ENCODE results near the gene BARX1.
A peak's percentile ranks its signal among the peaks of the same experiment; 100 is the strongest.
"Not testable (repeated sequence)": the region's sequence is repeated elsewhere in the genome, so short reads cannot be mapped to it uniquely, and the experiment has no call there.

Gene BARX1

DNA sequence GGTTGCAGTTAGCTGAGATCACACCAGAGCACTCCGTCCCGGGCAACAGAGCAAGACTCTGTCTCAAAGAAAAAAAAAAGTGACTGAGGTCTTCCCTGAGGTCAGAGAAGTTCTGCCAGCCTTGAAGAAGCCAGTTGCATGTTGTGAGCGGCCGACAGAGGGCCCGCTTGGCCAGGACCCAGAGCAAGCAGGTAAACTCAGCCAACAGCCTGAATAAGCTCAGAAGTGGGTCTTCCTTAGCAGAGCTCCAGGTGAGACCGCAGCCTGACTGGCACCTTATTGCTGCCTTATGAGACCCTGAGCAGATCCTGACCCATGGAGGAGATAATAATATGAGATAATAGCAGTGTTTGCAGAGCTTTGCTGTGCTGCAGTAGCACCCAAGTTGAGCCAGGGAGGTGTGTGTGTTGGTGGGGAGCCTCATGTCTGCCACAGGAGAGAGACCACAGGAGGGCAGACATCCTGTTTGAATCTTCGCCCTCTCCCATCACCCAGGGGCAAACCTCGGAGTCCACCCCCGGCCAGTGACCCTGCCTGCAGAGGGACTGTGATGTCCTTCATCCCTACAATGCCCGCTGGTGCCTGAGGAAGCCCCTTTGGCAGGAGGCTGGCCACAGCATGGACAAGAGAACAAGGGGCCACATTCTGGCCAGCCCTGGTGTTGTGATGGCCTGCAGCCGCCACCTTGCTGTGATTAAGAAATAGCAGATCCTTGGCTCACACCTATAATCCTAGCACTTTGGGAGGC, 10.8 kb upstream of the BARX1 start:
- DNase-seq: no peak

DNA sequence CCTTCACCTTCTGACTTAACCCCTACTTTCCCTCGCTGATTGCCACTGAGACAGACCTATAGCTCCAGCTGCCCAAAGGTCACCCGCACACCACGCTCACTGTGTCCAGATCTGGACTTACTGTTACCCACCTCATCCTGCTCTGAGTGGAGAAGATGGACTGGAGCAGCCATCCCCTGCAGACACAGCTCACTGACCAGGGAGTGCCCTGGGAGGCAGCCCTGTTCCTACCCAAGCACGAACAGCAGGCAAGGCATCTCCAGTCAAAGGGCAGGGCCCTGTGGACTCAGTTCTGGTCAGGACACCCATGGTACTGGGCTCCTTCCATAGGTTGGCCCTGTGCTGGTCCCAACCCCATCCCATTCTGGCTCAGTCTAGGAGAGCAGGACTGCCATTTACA, 9.5 kb upstream of the BARX1 start:
- DNase-seq: no peak

DNA sequence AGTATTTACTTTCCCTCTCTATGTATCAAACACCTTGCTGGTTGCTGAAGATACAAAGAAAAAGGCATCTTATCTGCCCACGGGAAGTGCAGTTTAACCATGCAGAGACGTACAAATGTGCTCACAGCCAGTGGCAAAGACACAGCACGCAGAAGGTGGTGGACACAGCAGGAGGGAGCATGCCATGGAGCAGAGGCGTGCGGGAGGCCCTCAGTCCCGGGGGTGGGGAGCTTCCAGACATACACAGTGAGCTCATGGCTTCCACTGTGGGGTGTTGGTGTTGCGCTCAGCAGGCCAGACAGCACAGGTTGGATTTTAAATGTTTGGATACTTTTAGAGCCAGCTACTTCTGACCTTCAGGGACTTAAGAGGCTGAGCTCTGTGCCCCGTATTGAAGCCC, 8.8 kb upstream of the BARX1 start:
- DNase-seq: no peak

DNA sequence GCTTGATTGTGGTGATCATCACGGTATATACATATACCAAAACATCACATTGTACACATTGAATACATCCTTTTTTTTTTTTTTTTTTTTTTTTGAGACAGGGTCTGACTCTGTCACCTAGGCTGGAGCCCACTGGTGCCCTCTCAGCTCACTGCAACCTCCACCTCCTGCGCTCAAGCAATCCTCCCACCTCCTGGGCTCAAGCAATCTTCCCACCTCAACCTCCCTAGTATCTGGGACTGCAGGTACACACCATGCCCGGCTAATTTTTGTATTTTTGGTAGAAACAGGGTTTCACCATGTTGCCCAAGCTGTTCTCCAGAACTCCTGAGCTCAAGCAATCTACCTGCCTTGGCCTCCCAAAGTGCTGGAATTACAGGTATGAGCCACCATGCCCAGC, 8.3 kb upstream of the BARX1 start:
- DNase-seq: not testable (repeated sequence)

DNA sequence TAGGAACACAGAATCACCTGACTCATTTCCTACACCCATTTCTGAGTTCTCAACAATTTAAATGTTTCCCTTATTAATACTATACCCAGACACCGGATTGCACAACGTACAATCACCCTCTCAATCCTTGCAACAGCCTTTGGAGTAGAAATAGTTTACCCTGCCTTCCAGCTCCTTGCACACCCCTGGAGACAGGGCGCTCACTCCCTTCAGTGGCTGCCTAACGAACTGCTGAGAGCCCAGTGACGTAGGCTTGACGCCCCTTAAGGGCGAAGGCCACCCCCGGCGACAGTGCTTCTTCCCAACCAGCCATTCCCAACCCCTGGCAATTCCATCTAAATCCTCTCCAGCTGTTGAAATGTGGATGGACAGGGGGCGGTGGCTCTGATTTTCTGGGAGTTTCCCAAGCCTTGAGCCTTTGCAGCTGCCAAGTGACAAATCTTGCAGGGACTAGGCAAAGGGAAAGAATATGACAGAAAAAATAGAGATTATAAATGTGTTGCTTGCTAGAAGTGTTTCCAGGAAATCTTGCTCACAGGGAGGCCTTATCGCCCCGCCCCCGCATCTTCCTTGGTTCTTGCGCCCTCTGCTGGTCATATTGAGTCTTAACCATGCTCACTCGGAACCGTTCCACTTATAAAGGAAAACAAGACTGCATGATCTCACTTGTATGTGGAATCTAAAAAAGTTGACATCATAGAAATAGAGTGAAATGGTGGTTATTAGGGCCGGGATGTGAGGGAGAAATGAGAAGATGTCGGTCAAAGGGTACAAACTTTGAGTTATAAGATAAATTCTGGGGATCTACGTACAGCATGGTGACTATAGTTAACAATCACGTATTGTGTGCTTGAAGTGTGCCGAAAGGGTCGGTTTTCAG, 7.6 kb upstream of the BARX1 start:
- DNase-seq: peak; percentile 95

DNA sequence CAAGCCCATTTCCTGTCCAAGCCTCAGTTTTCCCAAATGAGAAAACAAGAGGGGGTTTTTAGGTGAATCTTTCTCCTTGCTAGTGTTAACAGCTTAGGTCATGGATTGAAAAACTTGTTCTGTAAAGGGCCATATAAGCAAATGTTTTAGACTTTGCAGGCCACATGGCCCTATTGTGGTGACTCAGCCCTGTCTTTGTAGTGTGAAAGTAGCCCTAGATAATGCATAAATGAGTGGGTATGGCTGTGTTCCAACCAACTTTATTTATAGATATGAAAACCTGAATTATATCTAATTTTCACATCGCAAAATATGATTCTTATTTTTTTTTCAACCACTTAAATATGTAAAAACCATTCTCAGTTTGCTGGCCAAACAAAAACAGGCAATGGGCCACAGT, 6.9 kb upstream of the BARX1 start:
- DNase-seq: no peak

DNA sequence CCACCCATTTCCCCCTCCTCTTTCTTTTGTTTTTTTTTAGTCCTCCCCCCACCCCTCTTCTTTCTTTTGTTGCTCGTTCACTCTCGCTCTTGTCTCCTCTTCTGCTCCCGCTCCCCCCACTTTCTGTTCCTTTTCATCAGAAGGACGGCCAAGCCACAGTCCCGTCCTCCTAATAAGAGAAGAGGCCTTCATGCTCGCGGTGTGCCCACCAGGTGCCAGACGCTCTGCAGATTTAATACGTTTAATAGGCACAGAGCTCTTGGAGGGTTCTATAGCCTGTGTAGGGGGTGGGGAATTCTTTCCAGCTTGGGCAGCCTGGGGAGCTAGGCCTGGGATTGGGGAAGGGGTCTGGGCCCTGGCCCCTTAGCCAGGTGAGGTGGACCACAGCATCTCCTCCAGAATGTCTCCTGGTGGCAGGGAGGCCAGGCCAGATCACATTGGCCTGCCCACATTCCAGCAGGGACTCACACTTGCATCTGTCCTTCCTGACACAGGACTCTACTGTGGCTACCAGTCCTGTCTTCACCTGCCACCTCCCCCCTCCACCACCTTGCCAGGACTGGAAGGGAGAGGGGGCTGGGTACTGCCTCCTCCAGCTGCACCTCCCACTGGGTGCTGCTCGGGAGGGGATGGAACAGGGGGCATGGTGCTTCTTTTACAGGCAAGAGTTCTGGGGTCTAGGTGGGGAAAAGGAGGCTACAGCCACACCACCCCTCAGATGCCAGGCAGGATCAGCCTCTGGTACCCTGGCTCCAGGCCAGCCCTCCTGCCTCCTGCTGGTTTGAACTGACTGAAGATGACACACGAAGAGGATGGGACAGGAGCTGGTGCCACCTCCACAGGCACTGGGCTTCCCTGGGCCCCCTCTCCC, 6.1 kb upstream of the BARX1 start:
- DNase-seq: no peak

DNA sequence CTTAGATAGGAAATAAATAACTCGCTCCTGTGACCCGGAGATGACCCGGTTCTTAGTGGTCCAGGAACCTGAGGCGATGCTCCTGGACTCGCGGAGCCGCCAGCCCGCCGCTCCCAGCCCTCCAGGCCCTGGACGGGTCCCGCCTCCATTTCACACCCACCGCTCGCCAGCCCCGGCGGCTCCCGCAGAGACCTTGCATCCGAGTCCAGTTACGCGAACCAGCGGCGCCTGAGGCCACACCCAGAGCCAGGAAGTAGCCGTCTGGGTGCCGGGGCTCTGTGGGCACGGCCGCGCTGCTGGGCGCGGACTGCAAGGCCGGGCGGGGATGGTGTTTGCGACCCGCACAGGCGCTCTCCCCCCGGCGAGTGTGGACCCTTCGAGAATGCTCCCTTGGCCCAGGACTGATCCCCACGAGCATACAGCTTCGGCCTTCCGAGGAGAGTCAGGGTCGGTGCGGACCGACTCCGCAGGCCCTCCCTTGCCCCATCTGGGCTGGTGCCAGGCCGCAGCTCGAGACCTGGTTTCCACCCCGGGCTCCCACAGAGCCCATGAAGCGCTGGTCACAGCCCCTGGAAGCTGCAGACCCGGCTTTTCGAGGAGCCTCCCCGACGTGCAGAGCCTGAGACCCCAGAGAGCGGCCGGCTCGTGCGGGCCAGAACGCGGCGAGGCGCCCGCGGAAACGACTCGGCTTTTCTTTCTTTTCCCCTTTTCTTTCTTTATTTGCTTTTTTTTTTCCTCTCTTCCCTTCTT, 5.2 kb upstream of the BARX1 start:
- no peak for DNase-seq

DNA sequence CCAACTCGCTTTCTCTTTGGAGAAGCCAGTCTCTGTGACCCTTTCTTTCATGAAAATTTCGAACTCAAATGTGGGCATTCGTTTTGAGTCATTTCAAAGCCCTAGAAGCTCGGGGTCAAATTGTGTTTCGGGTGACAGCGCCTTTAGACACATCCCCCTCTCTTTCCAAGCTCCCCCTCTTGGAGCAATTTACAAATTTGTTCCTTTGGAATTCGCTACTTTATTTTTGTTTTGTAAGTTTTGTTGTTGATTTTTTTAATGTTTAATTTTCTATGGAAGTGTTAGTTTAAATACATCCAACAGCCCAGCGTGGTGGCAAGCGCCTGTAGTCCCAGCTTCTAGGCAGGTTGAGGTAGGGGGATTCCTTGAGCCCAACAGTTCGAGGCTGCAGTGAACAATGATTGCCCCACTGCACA, 4.6 kb upstream of the BARX1 start:
- DNase-seq: no peak

DNA sequence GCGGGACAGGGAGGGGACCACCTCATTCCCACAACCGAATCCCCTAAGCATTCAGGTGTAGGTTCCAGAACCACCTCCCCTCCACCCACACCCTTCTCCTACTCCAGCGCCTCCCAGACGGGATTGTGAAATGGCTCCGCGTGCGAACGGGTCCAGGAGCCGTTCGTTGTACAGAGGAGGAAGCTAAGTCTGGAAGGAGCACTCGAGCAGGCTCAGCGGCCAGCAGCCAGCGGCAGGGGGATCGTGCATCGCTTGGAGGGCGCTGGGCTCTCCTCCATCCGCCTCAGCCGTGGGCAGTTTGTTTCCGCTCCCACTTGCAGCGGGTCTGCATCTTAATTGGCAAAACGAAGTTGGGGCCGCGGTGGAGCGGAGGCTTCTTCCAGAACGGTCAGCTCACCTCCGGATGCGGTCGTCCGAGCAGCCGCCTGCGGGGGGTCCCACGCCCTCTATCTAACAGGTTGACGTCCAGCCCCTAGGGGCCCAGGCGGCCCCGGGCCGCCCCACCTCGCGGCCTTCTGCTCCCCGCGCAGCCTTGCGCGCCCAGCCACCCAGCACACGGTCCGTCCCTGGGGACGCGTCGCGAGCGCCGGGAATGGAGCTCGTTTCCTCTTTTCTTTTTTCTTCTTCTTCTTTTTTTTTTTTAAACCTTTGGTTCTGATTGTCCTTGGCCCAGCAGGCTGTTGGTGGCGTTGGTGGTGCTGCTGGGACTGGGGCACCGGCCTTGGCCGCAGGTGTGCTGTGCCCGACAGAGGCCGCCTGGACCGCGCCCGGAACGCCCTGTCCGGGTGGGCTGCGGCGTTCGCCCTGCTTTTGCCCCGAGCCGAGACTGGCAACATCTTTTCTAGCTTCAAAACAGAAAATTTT, 3.9 kb upstream of the BARX1 start:
- DNase-seq: peak; percentile 50

DNA sequence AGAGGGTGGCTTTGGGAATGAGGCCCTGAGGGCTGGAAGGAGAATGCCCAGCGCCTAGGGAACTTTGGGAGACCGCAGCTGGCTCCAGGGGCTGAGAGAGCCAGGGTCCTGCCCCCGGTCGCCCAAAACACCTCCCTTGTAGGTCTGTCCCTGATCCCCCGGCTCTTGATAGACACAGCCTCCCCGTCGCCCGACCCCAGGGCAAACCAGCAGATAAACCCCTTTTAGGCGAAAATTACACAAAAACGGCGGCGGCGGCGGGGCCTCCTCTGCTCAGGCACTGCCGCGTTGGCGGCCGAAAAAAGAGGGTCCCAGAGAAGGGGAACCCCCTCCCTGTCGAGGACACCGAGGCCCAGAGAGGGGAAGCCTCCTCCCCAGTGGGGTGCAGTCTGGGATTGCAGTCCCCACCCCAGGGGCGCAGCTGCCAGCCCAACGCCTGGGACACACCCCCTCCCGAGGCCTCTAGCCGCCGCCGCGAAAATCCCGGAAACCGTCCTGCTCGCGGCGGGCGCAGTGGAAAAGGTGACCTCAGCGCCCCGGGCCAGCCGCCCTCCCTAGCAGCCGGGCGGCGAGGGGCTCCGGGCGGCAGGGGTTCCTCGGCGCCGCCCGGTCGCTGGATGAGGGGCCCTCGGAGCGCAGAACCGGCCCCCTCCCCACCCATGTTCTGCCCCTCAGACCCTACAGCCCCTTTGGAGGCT, 3.1 kb upstream of the BARX1 start:
- no peak for DNase-seq

DNA sequence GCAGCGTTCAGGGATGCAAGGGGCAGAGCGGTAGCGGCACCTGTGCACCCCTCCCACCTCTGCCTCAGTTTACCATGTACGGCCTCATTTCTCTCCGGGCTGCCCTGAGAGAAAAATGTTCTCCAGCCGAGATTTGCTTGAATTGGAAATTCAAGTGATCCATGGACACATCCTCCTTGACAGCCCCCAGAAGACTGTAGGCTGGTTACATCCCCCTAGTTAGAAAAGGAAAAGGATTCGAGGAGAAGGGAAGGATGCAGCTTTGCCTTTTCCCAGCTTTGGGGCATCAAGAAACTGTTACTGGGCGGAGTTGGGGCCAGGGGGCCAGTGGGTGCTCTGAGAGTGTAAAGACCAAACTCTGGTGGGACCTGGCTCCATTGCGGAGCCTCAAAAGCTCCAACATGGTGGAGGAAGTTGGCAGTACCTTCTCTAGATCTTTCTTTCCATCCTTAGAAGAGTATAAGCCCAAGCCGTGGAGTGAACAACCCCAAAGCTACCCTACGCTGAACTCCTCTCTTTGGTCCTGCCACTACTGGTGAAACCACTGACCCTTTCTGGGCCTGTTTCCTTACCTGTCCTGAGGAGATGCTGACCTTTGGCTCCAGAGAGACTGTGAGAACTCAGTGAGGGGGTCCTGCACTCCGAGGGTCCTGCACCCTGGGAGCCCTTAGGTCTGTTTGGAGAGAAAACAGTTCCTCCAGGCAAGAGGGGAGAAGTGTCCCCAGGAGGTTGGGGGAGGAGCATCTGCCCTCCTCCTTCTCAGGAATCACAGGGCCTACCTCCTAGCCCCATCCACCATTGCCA, 1.0 kb upstream of the BARX1 start:
- no peak for DNase-seq

DNA sequence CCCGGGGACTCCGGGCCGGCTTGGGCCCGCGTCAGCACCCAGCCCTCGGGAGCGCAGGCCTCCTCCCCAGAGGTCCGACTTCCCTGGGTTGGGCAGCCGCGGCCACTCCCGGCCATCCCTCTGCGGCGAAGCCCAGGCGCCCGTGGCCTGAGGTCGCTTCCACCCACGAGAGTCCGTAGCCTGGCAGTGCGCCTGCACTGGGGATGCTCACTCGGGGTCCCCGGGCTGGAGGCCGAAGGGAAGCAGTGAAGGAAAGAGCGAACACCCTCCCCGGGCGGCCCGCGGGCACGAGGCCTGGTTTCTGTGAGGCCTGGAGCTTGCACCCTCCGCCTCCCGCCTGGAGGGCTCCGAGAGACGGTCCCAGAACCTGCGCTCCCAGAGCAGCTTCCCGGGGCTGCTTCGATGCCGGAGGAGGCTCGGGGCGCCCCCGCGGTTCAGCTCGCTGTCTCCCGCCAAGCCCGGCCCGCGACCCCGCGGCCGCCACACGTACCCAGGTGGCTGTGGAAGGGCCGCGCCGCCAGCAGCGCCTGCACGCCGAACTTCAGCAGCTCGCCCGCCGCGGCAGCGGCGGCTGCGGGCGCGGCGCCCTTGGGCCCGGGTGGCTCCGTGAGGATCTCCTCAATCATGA, 607 bp downstream of the BARX1 start:
- no peak for DNase-seq

DNA sequence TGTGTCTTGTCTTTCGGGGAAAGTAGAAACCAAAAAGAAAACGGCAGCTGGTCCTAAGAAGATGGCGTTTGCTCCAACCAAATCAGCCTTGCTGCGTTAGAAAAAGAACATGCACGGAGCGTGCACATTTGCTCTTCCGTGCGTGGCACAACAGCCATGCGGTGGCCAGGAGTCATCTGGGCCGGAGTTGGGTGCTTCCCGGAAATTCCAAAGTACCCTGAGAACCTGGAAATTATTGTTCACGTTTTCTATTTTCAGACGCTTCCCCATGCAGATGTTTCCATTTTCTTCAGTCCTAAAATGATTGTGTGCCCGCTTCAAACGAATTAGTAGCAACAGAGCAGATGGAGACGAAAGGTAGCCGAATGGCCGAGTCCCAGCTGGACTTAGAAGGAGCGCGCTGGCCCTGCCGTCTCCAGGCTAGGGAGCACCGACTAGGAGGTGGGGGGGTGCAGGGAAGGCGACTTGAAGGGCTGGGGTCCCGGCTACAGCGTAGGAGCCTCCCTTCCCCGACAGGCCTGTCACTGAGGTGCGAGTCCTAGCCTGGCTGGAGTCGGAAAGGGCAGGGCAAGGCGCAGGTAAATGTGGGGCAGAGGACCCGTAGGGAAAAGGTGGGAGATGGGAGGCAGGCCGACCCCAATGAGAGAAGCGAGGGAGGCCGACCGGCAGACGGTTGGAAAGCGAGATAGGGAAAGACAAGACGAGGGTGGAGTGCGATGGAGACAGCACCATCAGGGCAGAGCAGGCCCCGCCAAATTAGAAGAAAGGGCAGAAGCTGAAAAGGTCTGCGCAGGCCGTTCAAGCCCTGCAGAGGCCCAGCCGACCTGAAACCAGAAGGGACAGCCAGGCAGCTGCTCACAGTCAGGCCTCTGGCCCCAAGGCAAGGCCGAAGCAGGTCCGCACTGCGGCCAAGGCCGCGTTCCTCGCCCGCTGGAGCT, 1.4 kb downstream of the BARX1 start:
- DNase-seq: no peak

DNA sequence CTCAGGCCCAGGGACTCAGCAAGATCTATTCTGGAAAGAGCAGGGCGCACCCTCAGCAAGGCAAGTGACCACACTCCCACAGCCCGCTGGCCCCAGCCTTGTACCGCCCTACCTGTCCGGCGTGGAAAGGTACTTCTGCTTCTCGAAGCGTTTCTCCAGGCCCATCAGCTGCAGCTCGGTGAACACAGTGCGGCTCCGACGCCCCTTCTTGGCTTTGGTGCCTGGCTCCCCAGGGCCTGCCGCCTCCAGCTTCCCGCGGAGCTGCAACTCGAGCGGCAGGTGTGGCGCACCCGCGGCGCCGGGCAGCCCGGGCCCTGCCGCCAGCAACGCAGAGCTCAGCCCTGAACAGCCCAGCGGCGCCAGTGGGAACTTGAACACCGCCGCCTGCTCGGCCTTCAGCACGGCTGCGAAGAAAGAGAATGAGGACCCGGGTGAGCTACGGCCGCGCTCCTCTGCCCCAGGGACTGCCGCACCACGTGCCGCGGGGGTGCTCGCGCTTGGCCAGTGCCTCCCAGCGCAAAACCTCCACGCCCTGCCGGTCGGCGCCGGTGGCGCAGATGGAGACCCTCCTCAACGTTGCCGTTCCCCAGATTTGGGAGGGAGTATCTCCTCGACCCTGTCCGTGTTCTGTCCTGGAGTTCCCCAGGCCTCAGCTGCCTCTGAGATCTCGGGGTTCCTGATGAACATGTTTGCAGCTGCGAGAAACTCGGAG, 2.2 kb downstream of the BARX1 start:
- DNase-seq: peak; percentile 47

DNA sequence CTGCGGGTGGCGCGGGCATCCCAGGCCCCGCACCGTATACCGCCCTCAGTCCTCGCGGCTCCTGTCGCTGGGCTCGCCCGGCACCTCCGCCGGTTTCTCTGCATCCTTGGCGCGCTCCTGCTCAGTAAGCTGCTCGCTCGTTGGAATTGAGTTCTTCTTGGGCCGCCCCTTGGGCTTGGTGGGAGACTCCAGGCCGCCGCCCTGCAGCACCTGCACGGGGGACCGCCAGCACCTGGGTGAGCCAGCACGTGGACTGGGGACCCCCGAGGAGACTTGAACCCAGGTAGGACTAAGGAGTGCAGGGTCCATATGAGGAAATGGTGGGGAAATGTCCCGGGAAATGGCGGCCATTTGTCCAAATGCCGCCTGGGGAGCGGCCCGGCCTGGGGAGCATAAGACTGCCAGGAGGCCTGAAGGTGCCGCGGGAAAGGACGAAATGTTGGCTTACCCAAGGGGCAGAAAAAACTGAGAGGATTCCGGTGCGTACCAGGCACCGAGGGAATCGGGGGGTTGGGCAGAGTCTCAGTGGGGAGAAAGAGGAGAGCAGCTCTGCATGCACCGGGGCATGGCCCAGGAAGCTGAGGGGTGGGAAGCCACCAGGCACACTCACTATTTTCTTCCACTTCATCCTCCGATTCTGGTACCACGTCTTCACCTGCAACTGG, 2.9 kb downstream of the BARX1 start:
- DNase-seq: no peak

DNA sequence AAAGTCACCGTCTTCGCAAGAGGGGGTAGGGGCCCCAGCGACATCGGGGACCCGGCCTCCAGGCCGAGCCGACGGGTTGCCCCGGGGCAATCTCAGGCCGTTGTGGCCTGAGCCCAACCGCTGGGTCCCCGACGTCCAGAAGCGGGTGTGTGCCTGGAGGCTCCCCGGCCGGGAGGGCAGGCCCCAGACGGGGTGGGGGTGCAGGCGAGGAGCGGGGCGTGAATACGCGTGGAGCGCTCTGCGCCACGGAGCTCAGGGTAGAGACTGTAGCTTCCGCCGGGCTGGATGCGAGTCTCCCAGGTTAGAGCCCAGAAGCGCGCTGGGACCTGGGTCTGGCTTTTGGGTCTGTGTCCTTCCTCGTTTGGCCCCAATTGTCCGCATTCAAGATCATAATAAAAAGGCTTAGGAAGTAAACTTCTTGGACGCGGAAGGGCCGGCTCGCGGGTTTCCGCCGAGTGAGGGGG, 3.5 kb downstream of the BARX1 start:
- DNase-seq: no peak

All from hematopoietic multipotent progenitor cell treated with erythropoietin and hydrocortisone succinate and interleukin-3 and kit ligand, for 4 days (in vitro differentiated cells).